ENCODE measurements around the gene DMRTA2. TPM values are rescaled to one million over a fixed set of nuclear protein-coding genes. Genes with fewer than 3 reads are reported as not detected.

The DMRTA2 gene
- total and polyA plus RNA-seq, 5 donors from 2014 or later = not detected

- Mint-ChIP-seq H3K36me3 (no peaks in the 10 kb centered on the region), H3K9me3 (peaks cover 0 to 3% (median 0%) of the 10 kb centered on the region in 7 donors), H3K27ac (no peak overlapping the region), H3K27me3 (peaks cover 44% of the 10 kb centered on the region), H3K4me3 (no peak overlapping the region), H3K4me1 (peaks cover 0 to 3% (median 0%) of the 10 kb centered on the region in 4 donors)
- no peak overlapping the region for H3K4me3 ChIP-seq (ENCODE audit: low read depth, low read length)
- H3K4me1 ChIP-seq (ENCODE audit: control insufficient read depth, insufficient read depth, low read length, poor library complexity, severe bottlenecking) = no peaks in the 10 kb centered on the region
- H3K27me3 ChIP-seq (ENCODE audit: control insufficient read depth, insufficient read depth, low read length) = peaks cover 14% of the 10 kb centered on the region
- no peaks in the 10 kb centered on the region for H3K9me3 ChIP-seq (ENCODE audit: control insufficient read depth in 2 of 2, low read length in 2 of 2)
- H3K36me3 ChIP-seq (ENCODE audit: control insufficient read depth, insufficient read depth, low read length) = no peaks in the 10 kb centered on the region
- no peak overlapping the region for H3K27ac ChIP-seq (ENCODE audit: insufficient read depth, low read length, poor library complexity, severe bottlenecking)
- ATAC-seq (ENCODE audit: low read depth in 2 of 2) = no peak
- peak in 1 of 3 donors; percentile 26 for DNase-seq
Measured at GRCh38 chr1:50368179-50369007, 54.9 kb downstream of the DMRTA2 start.

Measured in CD4-positive, CD25-positive, alpha-beta regulatory T cell (primary cell).